ENCODE results near the gene SPIC.

DNA sequence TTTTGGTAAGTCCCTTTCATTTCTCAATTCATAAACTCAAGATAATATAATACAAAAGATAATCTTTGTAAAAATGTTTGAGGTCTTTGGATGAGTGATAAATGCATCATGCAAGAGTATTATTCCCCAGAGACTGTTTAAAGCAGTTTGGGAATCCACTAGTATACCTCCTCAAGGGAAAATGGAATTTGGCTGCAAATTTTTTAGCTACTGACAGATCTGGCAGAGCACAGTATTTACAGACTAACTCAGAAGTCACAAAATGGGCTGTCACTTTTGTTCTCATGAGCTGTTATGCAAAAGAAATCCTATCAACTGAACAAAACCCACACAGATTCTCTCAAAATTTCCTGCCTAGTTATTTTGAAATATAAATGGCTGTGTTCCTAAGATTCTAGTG is 9.9 kb downstream of the SPIC start:
- TF ChIP-seq, protein P1, sequence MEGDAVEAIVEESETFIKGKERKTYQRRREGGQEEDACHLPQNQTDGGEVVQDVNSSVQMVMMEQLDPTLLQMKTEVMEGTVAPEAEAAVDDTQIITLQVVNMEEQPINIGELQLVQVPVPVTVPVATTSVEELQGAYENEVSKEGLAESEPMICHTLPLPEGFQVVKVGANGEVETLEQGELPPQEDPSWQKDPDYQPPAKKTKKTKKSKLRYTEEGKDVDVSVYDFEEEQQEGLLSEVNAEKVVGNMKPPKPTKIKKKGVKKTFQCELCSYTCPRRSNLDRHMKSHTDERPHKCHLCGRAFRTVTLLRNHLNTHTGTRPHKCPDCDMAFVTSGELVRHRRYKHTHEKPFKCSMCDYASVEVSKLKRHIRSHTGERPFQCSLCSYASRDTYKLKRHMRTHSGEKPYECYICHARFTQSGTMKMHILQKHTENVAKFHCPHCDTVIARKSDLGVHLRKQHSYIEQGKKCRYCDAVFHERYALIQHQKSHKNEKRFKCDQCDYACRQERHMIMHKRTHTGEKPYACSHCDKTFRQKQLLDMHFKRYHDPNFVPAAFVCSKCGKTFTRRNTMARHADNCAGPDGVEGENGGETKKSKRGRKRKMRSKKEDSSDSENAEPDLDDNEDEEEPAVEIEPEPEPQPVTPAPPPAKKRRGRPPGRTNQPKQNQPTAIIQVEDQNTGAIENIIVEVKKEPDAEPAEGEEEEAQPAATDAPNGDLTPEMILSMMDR (IDR thresholded peaks at IDR 0.05; ENCODE audit: extremely low read depth in 1 of 2, insufficient read depth in 1 of 2, low read depth in 1 of 2, low read length in 2 of 2), result no peak
- TF ChIP-seq POLR2A (IDR thresholded peaks at IDR 0.05; ENCODE audit: low read depth, low read length) (no peak), EZH2 (IDR thresholded peaks at IDR 0.05; ENCODE audit: borderline replicate concordance, low read depth, low read length, severe bottlenecking) (no peak), POLR2AphosphoS5 (IDR thresholded peaks at IDR 0.05; ENCODE audit: insufficient read depth, low read depth, low read length) (no peak), JUN (IDR thresholded peaks at IDR 0.05; ENCODE audit: borderline replicate concordance, insufficient read depth, insufficient read length, low read depth) (no peak)
- TF ChIP-seq, protein P2, sequence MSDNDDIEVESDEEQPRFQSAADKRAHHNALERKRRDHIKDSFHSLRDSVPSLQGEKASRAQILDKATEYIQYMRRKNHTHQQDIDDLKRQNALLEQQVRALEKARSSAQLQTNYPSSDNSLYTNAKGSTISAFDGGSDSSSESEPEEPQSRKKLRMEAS (IDR thresholded peaks at IDR 0.05; ENCODE audit: insufficient read depth, insufficient read length), result no peak

Measured in endothelial cell of umbilical vein (primary cell).